NCI-H187 treated with DMSO at 0.1 percent for 48 hours (cell line): ENCODE results near the gene EHMT1.

Experiments used
- DNase-seq: peaks from one replicate; lab custom pipeline; 2025; lab: John Stamatoyannopoulos, UW

Gene EHMT1

GRCh38 chr9:137829260-137829996, 210.6 kb downstream of the EHMT1 start:
- DNase-seq = no peak

GRCh38 chr9:137832191-137832700, 213.4 kb downstream of the EHMT1 start:
- no peak for DNase-seq

GRCh38 chr9:137832830-137833590, 214.2 kb downstream of the EHMT1 start:
- DNase-seq = no peak

- DNase-seq = no peak
Measured at GRCh38 chr9:137833721-137834613, 215.2 kb downstream of the EHMT1 start.

GRCh38 chr9:137834846-137835546, 216.2 kb downstream of the EHMT1 start:
- no peak for DNase-seq

- no peak for DNase-seq
Measured at GRCh38 chr9:137836151-137836830, 217.5 kb downstream of the EHMT1 start.

- no peak for DNase-seq
Measured at GRCh38 chr9:137836831-137837241, 218.0 kb downstream of the EHMT1 start.

- no peak for DNase-seq
Measured at GRCh38 chr9:137837345-137838278, 218.8 kb downstream of the EHMT1 start.

- no peak for DNase-seq
Measured at GRCh38 chr9:137838576-137838975, 219.8 kb downstream of the EHMT1 start.

- no peak for DNase-seq
Measured at GRCh38 chr9:137843355-137843754, 224.6 kb downstream of the EHMT1 start.

GRCh38 chr9:137851516-137852267, 232.9 kb downstream of the EHMT1 start:
- DNase-seq = no peak

- no peak for DNase-seq
Measured at GRCh38 chr9:137853392-137853995, 234.7 kb downstream of the EHMT1 start.

- DNase-seq = no peak
Measured at GRCh38 chr9:137860361-137860760, 241.6 kb downstream of the EHMT1 start.

- no peak for DNase-seq
Measured at GRCh38 chr9:137865581-137866145, 246.9 kb downstream of the EHMT1 start.

GRCh38 chr9:137866226-137867141, 247.7 kb downstream of the EHMT1 start:
- DNase-seq = no peak

GRCh38 chr9:137870432-137870831, 251.6 kb downstream of the EHMT1 start:
- DNase-seq = no peak

- no peak for DNase-seq
Measured at GRCh38 chr9:137872296-137872695, 253.5 kb downstream of the EHMT1 start.
